GM11168 (cell line): ENCODE data around the gene HOXB4.

Source experiments
- in situ Hi-C: fragments of 300-500 bp; cut with MboI; formaldehyde crosslinking; loops from one replicate; pipeline ENCODE4 v1.12.0; 2022; ENCODE audit warnings: low sequenced_read_pairs; ENCODE audit not compliant: unreplicated experiment

The HOXB4 gene

DNA sequence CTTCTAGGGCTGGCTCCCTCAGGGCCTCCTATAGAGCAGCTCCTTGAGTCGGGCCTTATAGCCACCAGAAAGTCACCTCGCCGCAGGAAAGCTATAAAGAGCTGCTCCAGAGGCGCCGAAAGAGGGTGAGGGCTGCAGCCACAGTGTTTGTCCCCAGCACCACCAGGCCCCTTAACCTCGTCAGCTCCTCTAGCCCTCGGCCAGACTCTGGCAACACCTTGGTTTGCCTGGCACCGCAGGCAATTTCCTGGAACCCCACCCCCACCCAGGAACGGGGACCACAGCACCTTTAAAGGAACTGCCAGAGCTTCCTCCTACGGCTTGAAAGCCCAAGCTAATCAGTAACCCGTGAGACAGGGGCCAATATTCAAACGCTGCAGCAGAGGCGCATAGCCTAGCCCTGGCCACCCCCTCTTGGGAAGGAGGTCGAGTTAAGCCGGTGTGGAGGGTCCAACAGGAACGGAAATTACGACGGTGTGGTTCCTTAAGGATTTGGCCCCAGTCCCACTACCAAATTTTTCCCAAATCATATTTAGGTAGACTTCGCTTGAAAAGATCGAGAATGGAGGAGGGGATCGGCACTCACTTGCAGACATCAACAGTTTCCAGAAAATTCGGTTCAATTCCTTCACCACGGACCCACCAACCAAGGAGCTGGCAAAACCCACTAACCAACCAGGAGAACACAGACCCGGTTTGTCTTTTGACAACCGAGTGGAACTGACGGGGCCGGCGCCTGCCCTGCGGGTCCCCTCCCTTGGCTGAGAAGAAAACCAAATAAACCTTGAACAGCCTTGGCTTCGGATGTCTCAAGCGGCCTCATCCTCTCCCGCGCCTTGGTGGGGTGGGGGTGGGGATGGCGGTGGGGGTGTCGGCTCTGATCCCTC, 23.6 kb upstream of the HOXB4 start:
- in situ Hi-C loops = no loop called here

DNA sequence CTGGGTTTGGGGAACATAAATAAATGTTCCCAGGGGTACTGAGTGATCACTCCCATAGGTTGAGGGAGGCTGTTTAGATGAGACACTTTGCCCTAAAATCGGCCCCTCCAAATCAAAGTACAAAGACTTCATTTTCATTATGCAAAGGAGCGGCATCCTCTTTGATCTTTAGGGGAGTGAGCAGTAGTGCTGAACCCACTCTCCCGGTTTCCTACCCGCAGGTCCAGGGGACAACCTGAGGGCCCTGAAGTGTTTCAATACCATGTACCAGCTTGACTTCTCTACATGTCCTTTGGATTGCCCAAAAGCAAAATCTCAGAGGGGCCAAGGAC, 23.0 kb upstream of the HOXB4 start:
- in situ Hi-C loops = no loop called here

DNA sequence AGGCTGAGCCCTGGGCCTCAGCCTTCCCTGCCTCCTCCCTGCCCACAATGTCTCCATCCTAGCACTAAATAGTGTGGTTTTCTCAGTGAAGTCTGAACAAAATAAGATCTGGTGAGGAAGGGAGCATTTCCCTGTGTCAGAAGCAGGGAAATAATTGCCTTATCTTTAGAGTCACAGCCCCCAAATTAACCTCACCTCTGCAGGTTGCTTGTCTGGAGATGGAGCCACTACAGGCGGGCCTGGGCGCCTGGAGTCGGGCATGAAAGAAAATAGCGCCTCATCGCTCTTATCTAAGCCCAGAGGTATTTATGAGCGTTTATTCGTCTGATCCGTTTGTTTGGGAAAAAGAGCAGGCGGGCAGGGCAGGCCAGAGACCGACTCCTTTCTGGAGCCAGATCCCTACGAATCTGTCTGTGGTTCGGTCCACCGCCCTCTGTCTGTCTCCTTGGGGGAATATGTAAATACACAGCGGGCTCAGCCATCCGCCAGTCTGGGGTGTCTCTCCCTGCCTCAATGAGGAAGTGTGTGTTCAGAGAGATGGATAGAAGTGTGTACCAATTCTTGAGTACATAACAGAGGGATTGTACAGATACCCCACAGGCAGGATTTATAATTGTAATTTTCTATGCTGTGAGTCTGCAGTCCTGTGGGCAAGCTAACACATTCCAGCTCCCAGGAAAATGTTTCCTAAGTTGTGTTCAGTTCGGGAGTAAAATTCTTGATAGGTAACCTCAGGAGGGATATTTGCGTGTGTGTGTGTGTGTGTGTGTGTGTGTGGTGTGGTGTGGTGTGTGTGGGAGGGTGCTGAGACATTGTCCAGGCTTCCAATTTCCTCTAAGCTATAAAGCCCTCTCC, 22.3 kb upstream of the HOXB4 start:
- in situ Hi-C loops = no loop called here

DNA sequence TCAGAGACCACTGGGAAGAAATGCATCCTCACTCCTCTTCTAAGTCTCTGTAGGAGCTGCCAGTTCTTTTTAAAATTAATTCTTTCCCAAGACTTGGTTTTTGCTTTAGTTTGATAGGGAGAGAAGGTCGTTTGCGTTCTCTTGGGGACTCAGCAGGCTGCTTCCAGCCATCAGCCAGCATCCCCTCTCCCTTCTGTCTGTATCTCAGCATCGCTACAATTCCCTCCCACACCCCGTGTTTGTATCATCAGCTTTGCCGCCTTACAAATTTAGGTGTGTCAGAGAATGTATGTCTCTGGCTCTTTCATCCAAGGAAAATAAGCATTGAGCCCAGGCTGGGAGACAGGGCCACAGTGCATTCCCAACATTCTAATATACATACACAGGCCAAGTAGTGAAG, 21.2 kb upstream of the HOXB4 start:
- in situ Hi-C loops = no loop called here

DNA sequence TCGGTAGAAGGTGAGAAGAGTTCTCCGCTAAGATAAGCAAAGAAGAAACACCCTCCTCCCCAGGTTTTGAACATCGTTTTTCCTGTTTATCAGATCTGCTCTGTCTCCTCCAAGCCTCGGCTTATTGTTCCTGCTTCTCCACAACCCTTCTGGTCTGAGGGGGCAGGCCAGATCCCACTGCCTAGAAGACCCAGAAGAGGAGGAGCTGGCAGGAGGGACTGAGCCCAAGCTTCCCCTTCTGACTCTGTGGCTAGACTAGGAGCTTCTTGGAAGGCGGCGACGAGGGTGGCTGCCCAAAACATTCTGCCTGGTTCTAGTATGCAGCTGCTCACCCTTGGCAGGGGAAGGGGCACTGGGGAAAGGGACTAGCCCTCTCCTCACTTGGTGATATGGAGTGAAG, 20.6 kb upstream of the HOXB4 start:
- in situ Hi-C loops = no loop called here

DNA sequence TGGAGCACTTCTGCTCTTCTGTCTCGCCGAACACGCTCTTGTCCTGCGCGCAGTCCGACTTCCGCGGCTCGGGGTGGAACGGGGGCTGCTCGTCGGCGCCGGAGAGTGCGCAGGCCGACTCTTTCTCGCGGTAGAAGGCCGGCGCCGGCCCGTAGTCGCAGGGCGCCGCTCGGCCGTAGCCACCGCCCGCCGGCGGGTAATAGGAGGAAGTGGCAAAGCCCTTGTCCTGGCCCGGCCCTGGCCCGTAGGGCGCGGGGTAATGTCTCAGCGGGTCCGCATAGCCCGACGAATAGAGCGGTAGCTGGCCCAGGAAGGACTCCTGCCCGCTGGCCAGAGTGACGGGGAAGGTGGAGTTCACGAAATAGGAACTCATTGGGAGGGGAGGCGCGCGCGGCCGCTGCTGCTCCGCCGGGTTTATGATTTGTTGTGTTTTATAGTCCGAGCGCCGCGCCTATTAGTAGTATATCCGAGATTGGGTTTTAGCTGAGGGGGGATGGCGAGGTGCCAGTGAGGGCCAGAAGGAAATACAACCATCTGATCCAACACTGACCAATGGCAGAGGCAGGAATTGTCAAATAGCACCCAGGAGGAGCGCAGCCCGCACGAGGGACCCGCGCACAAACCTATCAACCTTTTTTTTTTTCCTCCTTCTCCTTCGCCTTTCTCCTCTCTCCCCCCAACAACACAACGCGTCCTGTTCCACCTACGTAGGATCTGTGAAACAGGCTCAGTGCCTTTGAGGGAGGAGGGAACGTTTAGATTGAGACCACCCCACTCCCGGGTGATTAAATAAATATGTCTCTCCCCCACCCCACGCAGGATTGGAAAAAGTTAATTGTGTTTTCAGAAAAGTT, 19.9 kb upstream of the HOXB4 start:
- in situ Hi-C loops = no loop called here

DNA sequence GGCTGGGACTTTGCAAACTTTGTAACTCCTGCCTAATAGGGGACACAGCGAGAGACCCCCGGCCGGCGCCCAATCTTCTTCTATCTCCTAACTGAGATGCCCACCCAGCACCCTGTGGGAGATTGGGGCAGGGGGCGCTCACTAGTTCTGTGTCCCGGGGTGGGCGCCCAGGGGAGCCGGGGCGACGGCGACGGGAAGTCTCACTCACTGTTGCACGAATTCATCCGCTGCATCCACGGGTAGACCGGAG, 19.3 kb upstream of the HOXB4 start:
- in situ Hi-C loops = no loop called here

DNA sequence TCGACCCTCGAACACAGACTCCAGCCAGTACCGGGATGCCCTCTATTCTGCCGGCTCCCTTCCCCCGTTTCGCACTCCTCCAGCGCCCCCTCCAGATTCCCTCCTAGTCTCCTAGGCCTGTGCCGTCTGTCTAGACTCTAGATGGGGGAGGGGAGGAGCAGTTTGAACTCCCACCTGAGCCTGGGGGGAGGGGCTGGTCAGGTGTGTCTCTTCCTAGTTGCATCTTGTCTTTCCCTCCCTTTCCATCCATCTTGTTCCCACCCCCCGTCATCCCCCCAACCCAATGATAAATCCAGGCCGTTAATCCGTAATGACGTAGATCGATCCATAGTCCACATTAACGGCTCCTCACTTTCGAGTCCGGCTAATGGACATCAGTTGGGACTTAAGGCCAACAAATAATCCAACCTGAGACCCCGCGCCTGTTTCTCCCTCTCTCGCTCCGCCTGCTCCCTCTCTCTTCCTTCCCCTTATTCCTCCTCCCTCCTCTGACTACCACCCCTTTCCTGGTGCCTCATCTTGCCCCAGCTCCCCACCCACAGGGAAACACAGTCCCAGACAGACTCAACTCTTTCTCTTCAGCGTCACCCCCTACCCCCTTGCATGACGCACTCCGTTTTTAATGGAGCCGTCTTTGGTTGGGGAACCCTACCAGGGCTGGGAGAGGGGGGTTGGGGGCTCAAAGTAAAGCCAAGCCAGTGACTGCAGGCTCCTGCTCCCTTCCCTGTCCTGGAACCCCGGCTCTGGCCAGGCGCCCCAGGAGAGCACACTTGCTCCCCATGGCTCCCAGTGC, 18.8 kb upstream of the HOXB4 start:
- in situ Hi-C loops = no loop called here

DNA sequence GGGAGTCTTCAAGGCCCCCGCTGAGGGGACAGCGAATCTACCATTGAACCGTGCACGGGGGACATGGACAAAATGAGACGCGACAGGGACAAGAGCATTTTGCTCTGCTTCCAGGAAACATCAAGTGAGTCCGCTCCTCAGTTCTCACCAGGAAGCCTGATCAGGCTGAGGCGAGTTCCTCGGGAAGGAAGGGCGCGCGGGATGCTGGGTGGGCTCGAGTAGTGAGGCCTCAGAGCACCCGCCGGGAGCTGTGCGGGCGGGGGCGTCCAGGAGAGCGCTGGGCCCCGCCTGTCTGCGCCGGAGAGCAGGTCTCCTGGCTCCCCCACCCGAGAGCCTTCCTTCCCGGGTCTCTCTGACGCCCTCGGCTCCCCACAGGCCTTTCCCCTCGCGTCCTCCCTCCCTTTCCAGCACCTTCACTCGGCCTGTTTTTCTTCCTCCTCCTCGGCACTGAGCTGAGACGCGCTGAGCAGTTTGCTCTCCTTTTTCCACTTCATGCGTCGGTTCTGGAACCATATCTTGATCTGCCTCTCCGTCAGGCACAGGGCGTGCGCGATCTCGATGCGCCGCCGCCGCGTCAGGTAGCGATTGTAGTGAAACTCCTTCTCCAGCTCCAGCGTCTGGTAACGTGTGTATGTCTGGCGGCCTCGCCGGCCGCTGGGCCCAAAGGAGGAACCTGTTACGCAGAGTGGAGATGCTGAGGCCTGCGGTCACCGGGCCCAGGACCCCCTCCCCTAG, 18.0 kb upstream of the HOXB4 start:
- in situ Hi-C loops = no loop called here

DNA sequence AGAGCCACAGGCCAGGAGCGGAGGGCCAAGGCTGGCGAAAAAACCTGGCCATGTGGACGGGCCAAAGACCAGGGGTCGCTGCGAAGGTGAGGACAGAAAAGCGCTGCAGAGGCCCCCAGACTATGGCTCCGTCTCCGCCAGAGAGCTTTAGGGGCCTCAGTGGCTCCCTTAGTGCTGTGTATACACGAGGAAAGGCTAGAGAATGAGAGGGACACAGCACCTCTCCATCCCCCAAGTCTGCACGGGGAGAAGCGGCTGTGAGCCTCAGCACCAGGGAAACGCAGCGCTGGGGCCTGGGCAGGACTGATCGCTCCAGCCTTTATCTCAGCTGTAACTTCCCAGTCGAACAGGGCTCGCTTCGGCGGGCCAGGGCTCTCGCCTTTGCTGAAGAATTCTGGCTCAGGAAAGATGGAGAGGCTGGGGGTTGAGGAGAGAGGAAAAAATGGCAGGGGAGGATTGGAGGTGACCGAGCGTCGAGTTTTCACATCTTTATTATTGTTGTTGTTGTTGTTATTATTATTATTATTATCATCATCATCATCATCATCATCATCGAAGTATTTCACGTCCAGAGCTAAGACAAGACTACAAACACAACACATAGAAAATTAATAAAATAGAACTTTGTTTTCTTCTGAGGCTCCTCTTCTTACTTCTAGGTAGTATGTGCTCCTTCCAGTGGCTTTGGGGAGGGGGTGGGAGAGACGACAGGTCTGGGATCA, 17.3 kb upstream of the HOXB4 start:
- in situ Hi-C loops = no loop called here

DNA sequence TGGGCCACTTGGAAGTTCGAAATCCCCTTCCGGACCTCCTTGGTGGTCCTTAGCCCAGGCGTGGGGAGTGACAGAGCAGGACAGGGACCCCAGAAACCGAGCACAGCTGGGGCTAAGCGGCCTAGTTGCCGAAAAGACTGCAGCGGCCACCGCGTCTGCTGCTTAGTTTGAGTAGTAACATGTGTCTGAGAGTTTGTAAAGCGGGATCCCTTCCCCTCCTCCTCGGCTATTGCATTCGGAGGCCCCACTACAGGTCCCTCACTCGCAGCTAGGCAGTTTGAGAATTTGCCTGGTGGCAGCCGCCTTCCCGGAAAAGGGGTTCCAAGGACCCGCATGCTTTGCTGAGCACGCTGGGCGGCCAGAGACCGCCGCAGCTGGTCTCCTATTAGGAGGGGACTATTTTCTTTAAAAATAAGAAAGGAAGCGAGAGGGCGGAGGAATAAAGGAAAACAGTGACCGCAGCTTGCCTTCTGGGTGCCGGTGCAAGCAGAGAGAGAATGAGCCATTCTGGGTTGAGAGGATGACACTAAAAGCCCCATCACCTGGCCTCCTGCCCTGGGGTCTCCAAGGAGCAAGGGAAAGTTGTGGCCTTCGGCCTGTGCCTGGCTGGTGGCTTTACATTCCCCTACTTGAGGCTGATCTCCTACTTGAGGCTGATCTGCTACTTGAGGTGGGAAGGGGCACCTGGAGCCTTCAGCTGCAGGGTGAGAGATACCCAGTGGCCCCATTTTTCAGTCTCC, 16.6 kb upstream of the HOXB4 start:
- in situ Hi-C loops = no loop called here

DNA sequence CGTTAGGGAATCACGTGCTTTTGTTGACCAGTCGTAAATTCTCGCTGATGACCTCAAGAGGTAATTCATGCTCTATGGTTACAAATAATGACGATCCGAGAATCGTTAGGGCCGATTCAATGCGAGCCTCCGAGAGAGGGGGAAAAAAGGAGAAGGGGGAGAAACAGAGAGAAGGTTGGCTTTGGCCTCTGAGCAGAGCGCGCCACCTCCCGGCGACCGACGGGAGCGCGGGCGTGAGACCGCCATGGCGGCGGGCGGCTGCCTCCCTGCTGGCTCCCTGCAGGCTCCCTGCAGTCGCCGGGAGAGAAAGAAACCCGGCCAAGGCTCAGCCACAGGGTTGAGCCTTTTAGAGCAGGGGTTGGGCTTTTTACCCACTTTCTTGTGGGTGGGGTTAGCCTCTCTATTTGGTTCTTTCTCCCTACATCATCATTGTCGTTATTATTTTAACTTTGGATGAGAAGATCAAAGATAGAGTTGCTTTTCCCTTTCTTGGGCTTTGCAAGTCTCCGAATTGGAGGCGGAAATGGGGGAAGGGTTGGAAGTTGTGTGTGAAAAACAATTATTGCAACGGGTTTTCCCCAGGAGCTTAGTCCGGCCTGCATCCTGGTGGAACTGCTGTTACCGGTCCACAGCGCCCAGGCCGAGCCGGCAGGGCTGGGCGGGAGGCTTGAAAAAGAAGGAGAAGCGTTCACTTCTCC, 15.8 kb upstream of the HOXB4 start:
- in situ Hi-C loops = no loop called here

DNA sequence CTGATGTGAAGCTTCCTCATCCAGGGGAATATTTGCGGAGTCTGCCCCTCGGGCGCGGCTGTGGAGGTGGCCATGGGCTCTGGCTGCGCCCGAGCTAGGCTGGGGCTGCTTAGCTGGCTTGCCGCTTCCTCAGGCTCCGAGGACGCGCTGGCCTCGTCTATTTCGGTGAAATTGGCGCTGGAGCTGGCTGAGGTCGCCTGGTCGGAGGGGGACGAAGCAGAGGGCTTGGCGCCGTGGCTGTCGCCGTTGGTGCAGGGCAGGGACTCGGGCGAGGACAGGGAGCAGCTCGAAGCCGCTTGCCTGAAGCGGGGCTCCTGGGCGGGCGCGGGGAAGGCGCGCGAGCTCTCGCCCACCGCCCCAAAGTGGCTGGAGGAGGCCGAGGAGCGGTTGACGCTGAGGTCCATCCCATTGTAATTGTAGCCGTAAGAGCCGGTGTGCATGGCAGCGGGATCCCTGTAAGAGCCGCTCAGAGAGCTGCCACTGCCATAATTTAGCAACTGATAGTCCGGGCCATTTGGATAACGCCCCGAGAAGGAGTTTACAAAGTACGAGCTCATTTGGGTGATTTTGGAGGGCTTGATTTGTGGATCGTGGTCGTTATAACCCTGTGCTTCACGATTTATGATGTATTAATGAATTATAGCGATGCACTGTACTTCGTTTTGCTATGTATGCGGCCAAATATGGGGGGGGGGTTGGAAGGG, 15.1 kb upstream of the HOXB4 start, which contains the start of gene HOXB5:
Gene HOXB5 (minus strand): TSS at position 654 of the 704 bp plus-strand sequence. CDS start 97 bp downstream, at position 557.
- in situ Hi-C loops = no loop called here

DNA sequence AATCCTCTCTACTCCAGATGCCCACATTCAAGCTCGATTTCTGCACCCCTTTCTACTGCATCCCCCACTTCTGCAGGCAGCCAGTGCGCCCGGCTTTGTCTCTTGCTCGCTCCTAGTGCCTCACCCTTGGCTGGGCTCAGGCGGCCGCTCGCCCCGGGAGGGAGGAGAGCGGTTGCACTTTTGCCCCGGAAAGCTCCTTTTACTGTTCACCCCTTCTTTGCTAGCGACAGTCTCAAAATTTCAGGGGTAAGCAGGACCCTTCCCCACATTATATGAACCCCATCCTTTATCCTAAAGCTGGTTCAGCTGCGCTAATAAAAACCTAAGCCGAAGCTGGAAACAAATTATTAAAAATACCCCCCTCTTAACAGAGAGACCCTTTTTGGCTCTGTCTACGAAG, 14.4 kb upstream of the HOXB4 start:
- in situ Hi-C loops = no loop called here

DNA sequence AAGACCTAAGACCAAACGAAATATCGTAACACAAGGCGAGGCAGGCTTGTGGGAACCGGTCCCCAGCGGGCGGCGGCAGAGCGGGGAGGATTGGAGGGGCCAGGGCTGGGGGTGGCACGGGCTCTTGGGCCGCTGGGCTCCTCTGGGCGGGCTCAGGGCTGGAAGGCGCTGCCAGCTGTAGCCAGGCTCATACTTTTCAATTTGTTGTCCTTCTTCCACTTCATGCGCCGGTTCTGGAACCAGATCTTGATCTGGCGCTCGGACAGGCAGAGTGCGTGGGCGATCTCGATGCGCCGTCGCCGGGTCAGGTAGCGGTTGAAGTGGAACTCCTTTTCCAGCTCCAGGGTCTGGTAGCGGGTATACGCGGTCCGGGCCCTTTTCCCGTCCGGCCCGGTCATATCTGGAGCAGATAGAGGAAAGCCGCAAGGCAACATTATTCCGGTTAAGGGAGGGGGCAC, 13.9 kb upstream of the HOXB4 start:
- in situ Hi-C loops = no loop called here

DNA sequence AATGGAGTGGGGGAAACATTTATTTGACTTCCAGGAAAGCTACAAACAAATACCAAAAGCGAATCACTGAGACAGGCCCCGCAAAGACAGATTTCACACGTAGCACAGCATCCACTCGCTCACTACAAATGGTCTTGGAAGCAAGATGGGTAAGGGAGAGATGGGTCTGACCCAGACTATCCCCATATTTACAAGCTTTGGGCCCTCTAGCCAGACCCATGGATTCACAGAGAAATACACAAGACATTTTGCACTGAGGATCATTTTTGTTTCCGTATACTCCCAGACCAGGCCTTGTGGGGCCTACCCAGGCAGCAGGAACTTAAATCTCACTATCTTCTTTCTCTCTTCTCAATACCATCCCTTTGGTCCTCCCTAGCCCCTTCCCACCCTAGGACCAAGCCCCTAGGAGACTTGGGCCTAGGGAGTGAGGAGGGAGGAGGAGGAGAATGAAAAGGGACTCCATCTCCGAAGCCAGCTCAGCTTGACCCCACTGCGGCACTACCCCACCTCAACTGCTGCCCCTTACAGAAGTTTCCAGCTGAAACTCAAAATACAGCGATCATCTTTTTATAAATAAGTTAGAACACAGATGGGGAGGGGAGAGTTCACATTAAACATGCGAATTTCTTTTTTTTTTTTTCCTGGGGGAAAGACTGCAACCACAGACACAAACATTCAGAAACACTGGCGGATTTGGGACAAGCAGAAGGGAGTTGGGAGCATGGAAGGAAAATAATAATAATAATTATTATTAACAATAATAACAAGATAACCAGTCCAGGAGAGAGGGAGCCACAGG, 13.3 kb upstream of the HOXB4 start:
- in situ Hi-C loops = no loop called here
